Common myeloid progenitor, CD34-positive (primary cell): Measurements from ENCODE around the gene TBC1D2.

Experiments used
- CTCF ChIA-PET: fragments of 350-600 bp; sonication (Branson Sonifier 250); formaldehyde crosslinking; loops from one replicate; lab custom pipeline; 2021; ENCODE audit warnings: antibody characterized with exemption; lab: Charles Lee
- POLR2A ChIA-PET: fragments of 350-600 bp; sonication (Branson Sonifier 250); formaldehyde crosslinking; loops from one replicate; lab custom pipeline; 2021; ENCODE audit warnings: antibody characterized with exemption; lab: Charles Lee
- DNase-seq, 3 donors: peaks; one replicate each; pipeline versions ENCODE4 v3.0.0 to v3.0.0-alpha.2; 2013
- H3K27ac ChIP-seq, 2 experiments: 1 replicate in 1 of 2; 2 replicates in 1 of 2; pipeline ENCODE4 v1.7.0; 2013; ENCODE audit warnings: inconsistent platforms in 2 of 2, low read length in 2 of 2, mild to moderate bottlenecking in 2 of 2, low read depth in 1 of 2, moderate library complexity in 1 of 2; ENCODE audit not compliant: severe bottlenecking in 2 of 2, insufficient read depth in 1 of 2, poor library complexity in 1 of 2
- H3K27me3 ChIP-seq, 5 experiments: replicated peaks in 2 of 5; 1 replicate in 3 of 5; 2 replicates in 2 of 5; pipeline versions ENCODE4 v1.6.1 to v1.7.0; 2013; ENCODE audit warnings: low read length in 4 of 5, mild to moderate bottlenecking in 2 of 5, moderate library complexity in 2 of 5, inconsistent platforms in 1 of 5; ENCODE audit not compliant: insufficient read depth in 5 of 5, control insufficient read depth in 4 of 5
- H3K36me3 ChIP-seq, 4 experiments: 1 replicate in 2 of 4; 2 replicates in 2 of 4; pipeline versions ENCODE4 v1.6.1 to v1.7.0; 2013; ENCODE audit warnings: low read length in 3 of 4, control low read depth in 1 of 4, mild to moderate bottlenecking in 1 of 4; ENCODE audit not compliant: control insufficient read depth in 4 of 4, insufficient read depth in 4 of 4
- H3K4me1 ChIP-seq, 4 experiments: 1 replicate in 3 of 4; 2 replicates in 1 of 4; pipeline versions ENCODE4 v1.6.1 to v1.7.1; 2013; ENCODE audit warnings: low read length in 3 of 4, mild to moderate bottlenecking in 3 of 4, control low read depth in 1 of 4, inconsistent platforms in 1 of 4, moderate library complexity in 1 of 4; ENCODE audit not compliant: control insufficient read depth in 4 of 4, insufficient read depth in 4 of 4; ENCODE audit errors: control extremely low read depth in 1 of 4
- H3K4me3 ChIP-seq, 7 experiments: 1 replicate in 4 of 7; 2 replicates in 3 of 7; pipeline versions ENCODE4 v1.5.1 to v1.7.0; 2013; ENCODE audit warnings: mild to moderate bottlenecking in 7 of 7, low read length in 6 of 7, moderate library complexity in 6 of 7, inconsistent platforms in 2 of 7, low read depth in 2 of 7, control low read depth in 1 of 7; ENCODE audit not compliant: insufficient read depth in 4 of 7, control insufficient read depth in 1 of 7; ENCODE audit errors: extremely low read depth in 1 of 7
- H3K9me3 ChIP-seq, 5 experiments: 1 replicate in 4 of 5; 2 replicates in 1 of 5; pipeline versions ENCODE4 v1.6.1 to v1.7.1; 2013; ENCODE audit warnings: low read length in 4 of 5, mild to moderate bottlenecking in 2 of 5, inconsistent platforms in 1 of 5, low read depth in 1 of 5, moderate library complexity in 1 of 5; ENCODE audit not compliant: control insufficient read depth in 4 of 5, insufficient read depth in 2 of 5; ENCODE audit errors: control extremely low read depth in 1 of 5
- WGBS: methylation state at CpG from one replicate; pipeline ENCODE4 v1.1.5; 2013; ENCODE audit not compliant: insufficient coverage; 5-methylcytosine and 5-hydroxymethylcytosine counted together

TBC1D2 gene

GRCh38 chr9:98234245-98234825 lies 21.1 kb downstream of the TBC1D2 start:
- 95% methylated on average over 9 of the region's 9 CpGs for WGBS
- Histone ChIP-seq H3K36me3 (peaks cover 0 to 44% (median 10%) of the 10 kb centered on the region in 4 experiments), H3K27me3 (no peaks in the 10 kb centered on the region), H3K9me3 (no peaks in the 10 kb centered on the region), H3K4me1 (peaks cover 0 to 5% (median 0%) of the 10 kb centered on the region in 4 experiments), H3K4me3 (no peak overlapping the region), H3K27ac (no peak overlapping the region)
- ChIA-PET CTCF (interaction anchor here (0.8 to 3.2 kb wide), 7 partner anchors 14 to 300 kb away, joined by 3 to 9 read pairs (median 3); partner anchors contain the start of genes TBC1D2 and TRIM14), POLR2A (no interaction called here)
- no peak for DNase-seq

DNA sequence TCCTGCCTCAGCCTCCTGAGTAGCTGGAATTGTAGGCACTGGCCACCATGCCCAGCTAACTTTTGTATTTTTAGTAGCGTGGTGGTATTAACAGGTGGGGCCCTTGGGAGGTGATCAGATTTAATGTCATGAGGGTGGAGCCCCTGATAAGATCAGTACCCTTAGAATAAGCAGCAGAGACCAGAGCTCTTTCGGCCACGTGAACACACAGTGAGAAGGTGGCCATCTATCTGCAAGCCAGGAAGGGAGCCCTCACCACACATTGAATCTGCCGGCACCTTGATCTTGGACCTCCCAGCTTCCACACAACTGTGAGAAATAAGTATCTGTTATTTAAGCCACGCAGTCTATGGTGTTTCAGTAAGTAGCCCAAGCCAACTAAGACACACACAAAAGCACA lies 22.5 kb downstream of the TBC1D2 start:
- no peaks in the 10 kb centered on the region for H3K27me3 ChIP-seq
- peaks cover 0 to 5% (median 0%) of the 10 kb centered on the region in 4 experiments for H3K4me1 ChIP-seq
- CTCF ChIA-PET: interaction anchor here (1.0 to 3.2 kb wide), 6 partner anchors 9 to 114 kb away, joined by 3 to 9 read pairs (median 4); partner anchors contain the start of genes TBC1D2 and TRIM14
- no peak for DNase-seq
- 96% methylated on average over 4 of the region's 5 CpGs for WGBS
- no peaks in the 10 kb centered on the region for H3K9me3 ChIP-seq
- no peak overlapping the region for H3K4me3 ChIP-seq
- H3K36me3 ChIP-seq: peaks cover 0 to 59% (median 20%) of the 10 kb centered on the region in 4 experiments
- no peak overlapping the region for H3K27ac ChIP-seq
- POLR2A ChIA-PET: interaction anchor here (0.6 kb wide), 1 partner anchor 575 kb away, joined by 5 read pairs; no protein-coding TSS in a partner anchor

DNA sequence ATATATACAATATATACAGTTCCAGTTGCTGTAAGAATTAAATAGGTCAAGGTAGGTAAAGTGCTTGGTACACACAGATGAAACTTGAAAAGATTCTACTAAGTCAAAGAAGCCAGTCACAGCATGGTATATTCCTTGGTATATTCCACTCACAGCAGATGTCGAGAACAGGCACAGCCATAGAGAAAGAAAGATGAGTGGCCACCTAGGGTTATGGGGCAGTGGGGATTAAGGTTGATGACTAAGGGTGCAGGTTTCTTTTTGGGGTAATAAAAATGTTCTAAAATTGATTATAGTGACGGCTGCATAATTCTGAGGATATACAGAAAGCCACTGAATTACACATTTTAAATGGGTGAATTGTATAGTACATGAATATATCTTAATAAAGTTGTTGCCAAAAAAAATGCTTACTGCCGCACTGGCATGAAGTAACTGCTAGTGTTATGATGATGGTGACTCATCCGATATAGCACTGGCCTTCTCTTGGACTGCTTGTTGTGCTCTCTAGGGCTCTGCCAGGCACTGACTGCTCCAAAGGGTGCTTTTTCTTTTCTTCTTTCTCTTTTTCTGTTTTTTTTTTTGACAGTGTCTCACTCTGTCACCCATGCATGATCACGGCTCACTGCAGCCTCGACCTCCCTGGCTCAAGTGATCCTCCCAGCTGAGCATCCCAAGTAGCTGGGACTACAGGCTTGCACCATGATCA lies 23.5 kb downstream of the TBC1D2 start:
- Histone ChIP-seq H3K9me3 (no peaks in the 10 kb centered on the region), H3K27ac (no peak overlapping the region), H3K27me3 (no peaks in the 10 kb centered on the region), H3K4me3 (no peak overlapping the region), H3K4me1 (peaks cover 0 to 2% (median 0%) of the 10 kb centered on the region in 4 experiments), H3K36me3 (peaks cover 0 to 66% (median 24%) of the 10 kb centered on the region in 4 experiments)
- ChIA-PET CTCF (interaction anchor here (0.6 to 1.5 kb wide), 3 partner anchors 9 to 14 kb away, joined by 3 to 6 read pairs (median 4); no protein-coding TSS in a partner anchor), POLR2A (interaction anchor here (0.6 kb wide), 2 partner anchors 19 to 130 kb away, joined by 3 to 4 read pairs; no protein-coding TSS in a partner anchor)
- DNase-seq: no peak
- 100% methylated on average over 3 of the region's 6 CpGs for WGBS

DNA sequence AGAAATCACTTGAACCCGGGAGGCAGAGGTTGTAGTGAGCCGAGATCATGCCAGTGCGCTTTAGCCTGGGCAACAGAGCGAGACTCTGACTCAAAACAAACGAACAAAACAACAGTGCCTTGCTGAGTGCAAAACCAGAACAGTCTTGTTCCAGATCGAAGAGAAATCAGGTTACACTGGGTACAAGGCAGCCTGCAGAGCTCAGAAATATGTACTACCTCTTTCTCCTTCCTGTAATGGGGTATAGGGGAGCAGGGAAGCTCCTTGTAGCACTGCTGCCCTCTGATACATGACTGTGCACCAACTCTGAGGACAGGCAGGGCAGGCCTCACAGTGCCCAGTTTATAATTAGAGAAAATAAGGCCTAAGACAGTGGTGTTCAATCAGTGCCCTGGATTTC lies 24.7 kb downstream of the TBC1D2 start:
- H3K36me3 ChIP-seq: peaks cover 3 to 78% (median 31%) of the 10 kb centered on the region in 4 experiments
- H3K9me3 ChIP-seq: no peaks in the 10 kb centered on the region
- ChIA-PET CTCF (interaction anchor here (1.8 kb wide), 1 partner anchor 11 kb away, joined by 12 read pairs; no protein-coding TSS in a partner anchor), POLR2A (no interaction called here)
- no peak overlapping the region for H3K27ac ChIP-seq
- H3K27me3 ChIP-seq: no peaks in the 10 kb centered on the region
- 96% methylated on average over 5 of the region's 6 CpGs for WGBS
- no peak overlapping the region for H3K4me3 ChIP-seq
- peaks cover 0 to 2% (median 0%) of the 10 kb centered on the region in 4 experiments for H3K4me1 ChIP-seq
- no peak for DNase-seq

GRCh38 chr9:98230304-98230703 lies 25.1 kb downstream of the TBC1D2 start:
- no peak for DNase-seq
- Histone ChIP-seq H3K36me3 (peaks cover 3 to 79% (median 32%) of the 10 kb centered on the region in 4 experiments), H3K4me1 (peaks cover 0 to 2% (median 0%) of the 10 kb centered on the region in 4 experiments), H3K27me3 (no peaks in the 10 kb centered on the region), H3K4me3 (no peak overlapping the region), H3K9me3 (no peaks in the 10 kb centered on the region), H3K27ac (no peak overlapping the region)
- CTCF ChIA-PET: interaction anchor here (1.3 to 2.1 kb wide), 3 partner anchors 12 to 25 kb away, joined by 4 to 12 read pairs (median 8); no protein-coding TSS in a partner anchor
- POLR2A ChIA-PET: no interaction called here
- WGBS: 97% methylated on average over 3 of the region's 6 CpGs

- no peaks in the 10 kb centered on the region for H3K27me3 ChIP-seq
- CTCF ChIA-PET: interaction anchor here (1.3 to 2.1 kb wide), 5 partner anchors 12 to 25 kb away, joined by 3 to 12 read pairs (median 5); no protein-coding TSS in a partner anchor
- no peak overlapping the region for H3K4me3 ChIP-seq
- 100% methylated on average over 3 of the region's 3 CpGs for WGBS
- POLR2A ChIA-PET: no interaction called here
- H3K9me3 ChIP-seq: no peaks in the 10 kb centered on the region
- H3K36me3 ChIP-seq: peaks cover 3 to 81% (median 32%) of the 10 kb centered on the region in 4 experiments
- H3K27ac ChIP-seq: no peak overlapping the region
- H3K4me1 ChIP-seq: peaks cover 0 to 2% (median 0%) of the 10 kb centered on the region in 4 experiments
- no peak for DNase-seq
Observed at GRCh38 chr9:98229620-98230019, 25.8 kb downstream of the TBC1D2 start.
